GM12878 (cell line): Measurements from ENCODE around the gene QSOX1. TPM values are rescaled to one million over a fixed set of nuclear protein-coding genes. Genes with fewer than 3 reads are reported as not detected.

Source experiments
- ATAC-seq: fragments of 200-7000 bp; cut with Tn5 transposase; 3 replicates; pipeline ENCODE4 v1.9.1; 2020; ENCODE audit warnings: mild to moderate bottlenecking, moderate library complexity
- BruUV-seq: library from RNA; stranded (reverse); fragments of 400-500 nt; replicated peaks from 2 replicates; lab custom pipeline; 2021; lab: Mats Ljungman, UMichigan
- CTCF ChIA-PET: fragments of 300-600 bp; sonication (Branson Sonifier 250); formaldehyde crosslinking; extraction: SDS; loops from one replicate; lab custom pipeline; 2021; ENCODE audit warnings: inconsistent platforms; lab: Yijun Ruan, JAX
- POLR2A ChIA-PET: fragments of 350-600 bp; formaldehyde crosslinking; extraction: SDS; loops from one replicate; lab custom pipeline; 2021; ENCODE audit warnings: inconsistent platforms; lab: Charles Lee
- RAD21 ChIA-PET: fragments of 300-600 bp; sonication (Branson Sonifier 250); formaldehyde crosslinking; loops from one replicate; lab custom pipeline; 2023; ENCODE audit warnings: antibody characterized with exemption; ENCODE audit not compliant: unreplicated experiment; lab: Charles Lee
- SMC1A ChIA-PET: fragments of 300-600 bp; sonication (Branson Sonifier 250); formaldehyde crosslinking; loops from one replicate; lab custom pipeline; 2023; ENCODE audit not compliant: unreplicated experiment, uncharacterized antibody; lab: Charles Lee
- DNase-seq: peaks from one replicate; pipeline ENCODE4 v3.0.0-alpha.2; 2011; ENCODE audit warnings: low read depth, low spot score
- FAIRE-seq: peaks from 3 replicates; lab custom pipeline; 2011; peaks lifted over from hg19 to GRCh38; lab: Jason Lieb, UNC
- H2AFZ ChIP-seq: 2 replicates; pipeline ENCODE4 v1.6.0; 2011; ENCODE audit warnings: low read depth, low read length, control low read depth; ENCODE audit not compliant: control insufficient read depth
- H3K27ac ChIP-seq: 2 replicates; pipeline ENCODE4 v1.5.1; 2011; ENCODE audit warnings: control low read depth; ENCODE audit not compliant: control insufficient read depth, insufficient read depth
- H3K27me3 ChIP-seq, 2 experiments: replicated peaks in 1 of 2; 2 replicates each; pipeline versions ENCODE4 v1.6.0 to v1.6.1; 2011; ENCODE audit warnings: low read length in 1 of 2; ENCODE audit not compliant: control insufficient read depth in 2 of 2, insufficient read depth in 2 of 2
- H3K36me3 ChIP-seq, 2 experiments: 2 replicates each; pipeline ENCODE4 v1.5.1; 2011; ENCODE audit warnings: low read length in 1 of 2; ENCODE audit not compliant: control insufficient read depth in 2 of 2, insufficient read depth in 2 of 2
- H3K4me1 ChIP-seq: 2 replicates; pipeline ENCODE4 v1.6.1; 2011; ENCODE audit warnings: mild to moderate bottlenecking, low read length, moderate library complexity, mixed read lengths; ENCODE audit not compliant: control insufficient read depth, insufficient read depth
- H3K4me2 ChIP-seq: 2 replicates; pipeline ENCODE4 v1.6.0; 2011; ENCODE audit warnings: control low read depth; ENCODE audit not compliant: control insufficient read depth, insufficient read depth
- H3K4me3 ChIP-seq: fragments of 200-600 bp; sonication (generic); 2 replicates; pipeline ENCODE4 v1.5.1; 2016
- H3K79me2 ChIP-seq: 2 replicates; pipeline ENCODE4 v1.6.0; 2011; ENCODE audit warnings: low read length; ENCODE audit not compliant: control insufficient read depth, insufficient read depth
- H3K9ac ChIP-seq: 2 replicates; pipeline ENCODE4 v1.8.0; 2011; ENCODE audit warnings: low read length, control low read depth, mixed read lengths; ENCODE audit not compliant: control insufficient read depth, insufficient read depth
- H3K9me3 ChIP-seq: replicated peaks from 3 replicates; pipeline ENCODE4 v1.5.1; 2011; ENCODE audit warnings: mild to moderate bottlenecking, low read length; ENCODE audit not compliant: control insufficient read depth, insufficient read depth
- H4K20me1 ChIP-seq: 2 replicates; pipeline ENCODE4 v1.6.0; 2011; ENCODE audit not compliant: control insufficient read depth, insufficient read depth
- ATF2 ChIP-seq: IDR thresholded peaks from 2 replicates; pipeline ENCODE4 v1.6.1; 2012; ENCODE audit warnings: low read length, inconsistent platforms
- NR2F1 ChIP-seq: fragments of 450-650 bp; conservative IDR thresholded peaks from 2 replicates; pipeline ENCODE4 v1.6.1; 2017; ENCODE audit warnings: mild to moderate bottlenecking
- PAX5 ChIP-seq: IDR thresholded peaks from 2 replicates; pipeline ENCODE4 v1.6.1; 2011; ENCODE audit warnings: low read depth, low read length, borderline replicate concordance
- PRDM15 ChIP-seq: fragments of 450-650 bp; formaldehyde crosslinking; IDR thresholded peaks from 2 replicates; pipeline ENCODE4 v1.4.0; 2020; ENCODE audit warnings: mild to moderate bottlenecking, moderate library complexity
- RB1 ChIP-seq: fragments of 450-650 bp; formaldehyde crosslinking; IDR thresholded peaks from 2 replicates; pipeline ENCODE4 v1.6.1; 2017; ENCODE audit warnings: mild to moderate bottlenecking, borderline replicate concordance
- RUNX3 ChIP-seq: IDR thresholded peaks from 2 replicates; pipeline ENCODE4 v1.6.1; 2012; ENCODE audit warnings: low read length, inconsistent platforms
- SMC3 ChIP-seq: IDR thresholded peaks from 2 replicates; pipeline ENCODE4 v1.6.1; 2011; ENCODE audit warnings: low read length, improper control_type of control experiment, borderline replicate concordance
- YBX1 ChIP-seq: fragments of 450-650 bp; IDR thresholded peaks from 2 replicates; pipeline ENCODE4 v1.6.1; 2016; ENCODE audit warnings: antibody characterized with exemption
- WGBS: methylation state at CpG from one replicate; pipeline ENCODE4 v1.1.6; 2016; ENCODE audit warnings: low lambda C conversion rate; ENCODE audit not compliant: insufficient replicate concordance, insufficient coverage; ENCODE audit errors: missing lambda C conversion rate; 5-methylcytosine and 5-hydroxymethylcytosine counted together
- in situ Hi-C: fragments of 300-500 bp; cut with MboI; formaldehyde crosslinking; loops from 9 replicates; pipeline ENCODE4 v1.14.3; 2018; ENCODE audit warnings: mixed read lengths
- intact Hi-C: fragments of 100-400 bp; cut with micrococcal nuclease; formaldehyde crosslinking; loops from one replicate; pipeline ENCODE4 v1.14.2; 2022; ENCODE audit not compliant: unreplicated experiment
- polyA plus RNA-seq, 11 experiments: library from polyadenylated mRNA; depleted of rRNA in 4 of 11; unstranded in 6 of 11; stranded (reverse) in 5 of 11; fragments of >200 nt; fragmentation: Nextera tagmentation in 4 of 11; fragmentation: Illumina TruSeq in 1 of 11; extraction: Ambion mirVana in 4 of 11; extraction: Trizol in 1 of 11; gene quantifications; 1 replicate in 1 of 11; 2 replicates in 10 of 11; pipeline versions ENCODE4 v1.2.1 to v1.2.3, GENCODE V29; 2011 to 2016; ENCODE audit warnings: inconsistent platforms in 2 of 11, missing spikeins in 2 of 11, low read depth in 1 of 11
- total RNA-seq, 4 experiments: library from RNA; depleted of rRNA in 3 of 4; stranded (reverse); fragments of >200 nt in 3 of 4; fragmentation: Illumina TruSeq in 1 of 4; extraction: Trizol in 1 of 4; gene quantifications; 2 replicates each; pipeline versions ENCODE4 v1.2.1 to v1.2.3, GENCODE V29; 2013 to 2021

QSOX1 gene
- total and polyA plus RNA-seq, 10 of the 15 experiments (the other 5 are each of a cell fraction or from before 2014, with no cell fraction given) = 1.8 to 31.3 (median 11.2) TPM

- TF ChIP-seq YBX1 = no peak
- no peak for TF ChIP-seq SMC3
- TF ChIP-seq NR2F1 = no peak
- no peak for FAIRE-seq
- Histone ChIP-seq H3K27ac (no peak overlapping the region), H3K9ac (no peak overlapping the region), H3K4me2 (no peak overlapping the region), H3K4me3 (no peak overlapping the region), H2AFZ (no peak overlapping the region), H3K9me3 (no peaks in the 10 kb centered on the region), H3K79me2 (no peaks in the 10 kb centered on the region), H3K36me3 (peaks cover 0 to 3% of the 10 kb centered on the region in 2 experiments; a peak in 2 of 4 replicates), H4K20me1 (no peaks in the 10 kb centered on the region), H3K4me1 (no peaks in the 10 kb centered on the region), H3K27me3 (no peaks in the 10 kb centered on the region)
- no TSS peak for BruUV-seq
- intact Hi-C loops (no loop called here), in situ Hi-C loops (no loop called here)
- no peak for DNase-seq
- no peak for ATAC-seq
- SMC1A ChIA-PET = no interaction called here
- RAD21 ChIA-PET = no interaction called here
- 91% methylated on average over 22 of the region's 22 CpGs for WGBS
- CTCF ChIA-PET = no interaction called here
- POLR2A ChIA-PET = no interaction called here
These were observed 28.1 kb downstream of the QSOX1 start for GRCh38 chr1:180182643-180183311.

GRCh38 chr1:180183426-180183825 is 28.8 kb downstream of the QSOX1 start:
- Histone ChIP-seq H3K9ac (no peak overlapping the region), H3K27ac (no peak overlapping the region), H3K4me3 (no peak overlapping the region), H3K79me2 (no peaks in the 10 kb centered on the region), H3K9me3 (no peaks in the 10 kb centered on the region), H3K4me2 (no peak overlapping the region), H3K36me3 (peaks cover 0 to 3% of the 10 kb centered on the region in 2 experiments; a peak in 2 of 4 replicates), H3K4me1 (no peaks in the 10 kb centered on the region), H2AFZ (no peak overlapping the region), H4K20me1 (no peaks in the 10 kb centered on the region), H3K27me3 (no peaks in the 10 kb centered on the region)
- 78% methylated on average over 10 of the region's 10 CpGs for WGBS
- in situ Hi-C loops = no loop called here
- ChIA-PET RAD21 (no interaction called here), POLR2A (no interaction called here), SMC1A (interaction anchor here (0.7 kb wide), 1 partner anchor 263 kb away, joined by 3 read pairs; no protein-coding TSS in a partner anchor), CTCF (interaction anchor here (1.1 kb wide), 1 partner anchor 28 kb away, joined by 3 read pairs; the partner anchor contains the start of gene QSOX1)
- DNase-seq (no peak), ATAC-seq (no peak), FAIRE-seq (no peak)
- intact Hi-C loops = no loop called here
- no TSS peak for BruUV-seq
- TF ChIP-seq PRDM15 (CRISPR knock-in tag) (no peak), PAX5 (no peak), RB1 (no peak), ATF2 (no peak), RUNX3 (no peak)
